ENCODE data around the gene MT1B.

Gene MT1B

GRCh38 chr16:56645838-56646237 is 5.8 kb upstream of the MT1B start:
- H3K27me3 ChIP-seq (ENCODE audit: insufficient read depth, poor library complexity, severe bottlenecking), result no peaks in the 10 kb centered on the region
- ATAC-seq (ENCODE audit: low read depth), result no peak

GRCh38 chr16:56647641-56648431 is 3.9 kb upstream of the MT1B start:
- no peak for DNase-seq (ENCODE audit: low spot score)
- Histone ChIP-seq H3K4me3 (ENCODE audit: severe bottlenecking) (no peak overlapping the region), H3K9me3 (ENCODE audit: severe bottlenecking) (no peaks in the 10 kb centered on the region), H3K4me1 (ENCODE audit: insufficient read depth, poor library complexity, severe bottlenecking) (peaks cover 14% of the 10 kb centered on the region), H3K27me3 (ENCODE audit: insufficient read depth, poor library complexity, severe bottlenecking) (no peaks in the 10 kb centered on the region), H3K36me3 (ENCODE audit: low read depth) (no peaks in the 10 kb centered on the region), H3K27ac (ENCODE audit: poor library complexity, severe bottlenecking) (no peak overlapping the region)
- no peak for TF ChIP-seq CTCF (IDR thresholded peaks at IDR 0.05; ENCODE audit: poor library complexity, severe bottlenecking)
- no peak for ATAC-seq (ENCODE audit: low read depth)

More at GRCh38 chr16:56645838-56646237, 5.8 kb upstream of the MT1B start:
- Histone ChIP-seq H3K27ac (ENCODE audit: poor library complexity, severe bottlenecking) (no peak overlapping the region), H3K9me3 (ENCODE audit: severe bottlenecking) (no peaks in the 10 kb centered on the region), H3K36me3 (ENCODE audit: low read depth) (no peaks in the 10 kb centered on the region), H3K4me3 (ENCODE audit: severe bottlenecking) (no peak overlapping the region), H3K4me1 (ENCODE audit: insufficient read depth, poor library complexity, severe bottlenecking) (peaks cover 14% of the 10 kb centered on the region)
- no peak for TF ChIP-seq CTCF (IDR thresholded peaks at IDR 0.05; ENCODE audit: poor library complexity, severe bottlenecking)
- no peak for DNase-seq (ENCODE audit: low spot score)

GRCh38 chr16:56649271-56649670 is 2.4 kb upstream of the MT1B start:
- no peaks in the 10 kb centered on the region for H3K27me3 ChIP-seq (ENCODE audit: insufficient read depth, poor library complexity, severe bottlenecking)
- H3K4me3 ChIP-seq (ENCODE audit: severe bottlenecking), result no peak overlapping the region
- H3K9me3 ChIP-seq (ENCODE audit: severe bottlenecking), result no peaks in the 10 kb centered on the region
- ATAC-seq (ENCODE audit: low read depth), result peak; percentile 7; the same call in 1 of the 3 replicates
- no peak for TF ChIP-seq CTCF (IDR thresholded peaks at IDR 0.05; ENCODE audit: poor library complexity, severe bottlenecking)
- H3K36me3 ChIP-seq (ENCODE audit: low read depth), result no peaks in the 10 kb centered on the region
- peak overlapping the region; percentile 37 for H3K27ac ChIP-seq (ENCODE audit: poor library complexity, severe bottlenecking)
- peaks cover 14% of the 10 kb centered on the region for H3K4me1 ChIP-seq (ENCODE audit: insufficient read depth, poor library complexity, severe bottlenecking)
- no peak for DNase-seq (ENCODE audit: low spot score)

GRCh38 chr16:56649820-56650219 is 1.9 kb upstream of the MT1B start:
- Histone ChIP-seq H3K4me3 (ENCODE audit: severe bottlenecking) (no peak overlapping the region), H3K27me3 (ENCODE audit: insufficient read depth, poor library complexity, severe bottlenecking) (no peaks in the 10 kb centered on the region), H3K27ac (ENCODE audit: poor library complexity, severe bottlenecking) (peak overlapping the region; percentile 37), H3K9me3 (ENCODE audit: severe bottlenecking) (no peaks in the 10 kb centered on the region), H3K36me3 (ENCODE audit: low read depth) (no peaks in the 10 kb centered on the region), H3K4me1 (ENCODE audit: insufficient read depth, poor library complexity, severe bottlenecking) (peaks cover 14% of the 10 kb centered on the region)
- no peak for TF ChIP-seq CTCF (IDR thresholded peaks at IDR 0.05; ENCODE audit: poor library complexity, severe bottlenecking)
- DNase-seq (ENCODE audit: low spot score), result no peak
- peak; percentile 96 for ATAC-seq (ENCODE audit: low read depth)

- Histone ChIP-seq H3K27ac (ENCODE audit: poor library complexity, severe bottlenecking) (no peak overlapping the region), H3K4me3 (ENCODE audit: severe bottlenecking) (no peak overlapping the region), H3K36me3 (ENCODE audit: low read depth) (no peaks in the 10 kb centered on the region), H3K4me1 (ENCODE audit: insufficient read depth, poor library complexity, severe bottlenecking) (peaks cover 18% of the 10 kb centered on the region), H3K27me3 (ENCODE audit: insufficient read depth, poor library complexity, severe bottlenecking) (no peaks in the 10 kb centered on the region), H3K9me3 (ENCODE audit: severe bottlenecking) (no peaks in the 10 kb centered on the region)
- no peak for DNase-seq (ENCODE audit: low spot score)
- no peak for ATAC-seq (ENCODE audit: low read depth)
- TF ChIP-seq CTCF (IDR thresholded peaks at IDR 0.05; ENCODE audit: poor library complexity, severe bottlenecking), result no peak
Measured at GRCh38 chr16:56652600-56652999, 914 bp downstream of the MT1B start.
